Fibroblast of skin of left biceps (primary cell): ENCODE results near the gene YTHDF1.
"Not testable (repeated sequence)": the region's sequence is repeated elsewhere in the genome, so short reads cannot be mapped to it uniquely, and the experiment has no call there.

Experiments
- DNase-seq, 2 experiments: peaks; one replicate each; pipeline ENCODE4 v3.0.0-alpha.2; 2013; ENCODE audit warnings: low read depth in 2 of 2

YTHDF1 gene

GRCh38 chr20:63216041-63216848 lies at the start of gene YTHDF1:
Gene YTHDF1, minus strand, starts transcription at chr20:63216131. Its CDS starts 239 bp downstream, at chr20:63215892.
- DNase-seq, result peak; percentile 73 to 79

GRCh38 chr20:63264519-63264918 lies 48.6 kb upstream of the YTHDF1 start:
- no peak for DNase-seq

- DNase-seq, result no peak
Measured at GRCh38 chr20:63264000-63264399, 48.1 kb upstream of the YTHDF1 start.

GRCh38 chr20:63262836-63263235 lies 46.9 kb upstream of the YTHDF1 start:
- no peak for DNase-seq

GRCh38 chr20:63261795-63262528 lies 46.0 kb upstream of the YTHDF1 start:
- no peak for DNase-seq

GRCh38 chr20:63261060-63261794 lies 45.3 kb upstream of the YTHDF1 start:
- DNase-seq, result no peak

- DNase-seq, result no peak
Measured at GRCh38 chr20:63260521-63260920, 44.6 kb upstream of the YTHDF1 start.

GRCh38 chr20:63259734-63260460 lies 44.0 kb upstream of the YTHDF1 start:
- DNase-seq, result no peak

- DNase-seq, result no peak
Measured at GRCh38 chr20:63258781-63259180, 42.9 kb upstream of the YTHDF1 start.

- no peak for DNase-seq
Measured at GRCh38 chr20:63257629-63258028, 41.7 kb upstream of the YTHDF1 start.

- no peak for DNase-seq
Measured at GRCh38 chr20:63256954-63257353, 41.0 kb upstream of the YTHDF1 start.

GRCh38 chr20:63255931-63256704 lies 40.2 kb upstream of the YTHDF1 start:
- DNase-seq, result no peak

GRCh38 chr20:63254606-63255384 lies 38.9 kb upstream of the YTHDF1 start:
- no peak for DNase-seq

GRCh38 chr20:63254232-63254605 lies 38.3 kb upstream of the YTHDF1 start, which contains the start of gene NKAIN4:
Gene NKAIN4, minus strand, starts transcription at chr20:63254463. Its CDS starts 13 bp downstream, at chr20:63254450.
- no peak for DNase-seq

GRCh38 chr20:63253438-63254231 lies 37.7 kb upstream of the YTHDF1 start:
- no peak for DNase-seq

- no peak for DNase-seq
Measured at GRCh38 chr20:63253065-63253437, 37.1 kb upstream of the YTHDF1 start.

- DNase-seq, result no peak
Measured at GRCh38 chr20:63252284-63252711, 36.4 kb upstream of the YTHDF1 start.

GRCh38 chr20:63251350-63251749 lies 35.4 kb upstream of the YTHDF1 start:
- DNase-seq, result not testable (repeated sequence)

- no peak for DNase-seq
Measured at GRCh38 chr20:63249891-63250290, 34.0 kb upstream of the YTHDF1 start.
